ELR (cell line): ENCODE measurements around the gene SPRR1A.

Source experiments
- DNase-seq: peaks from one replicate; pipeline ENCODE4 v3.0.0-alpha.2; 2015; ENCODE audit warnings: low read depth

Gene SPRR1A

DNA sequence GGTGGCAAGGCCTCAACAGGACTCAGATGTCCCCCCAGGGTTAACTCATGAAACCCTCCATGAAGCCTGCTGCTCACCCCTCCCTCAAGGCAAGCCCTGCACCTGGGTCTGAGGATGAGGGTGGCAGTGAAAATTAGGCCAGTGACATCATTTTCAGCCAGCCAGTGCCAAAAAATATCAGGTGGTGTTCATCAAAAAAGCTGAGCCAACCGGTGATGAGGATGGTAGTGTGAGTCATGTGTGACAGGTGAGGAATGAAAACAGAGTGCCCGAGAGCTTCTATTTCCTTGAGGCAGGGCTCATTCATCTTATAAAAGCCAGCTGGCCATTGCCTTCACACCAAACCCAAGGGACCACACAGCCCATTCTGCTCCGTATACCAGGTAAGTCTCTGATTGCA, at the start of gene SPRR1A:
SPRR1A (plus strand) TSS at position 339 of the 400 bp plus-strand sequence. CDS start 1,150 bp downstream, outside the sequence.
- no peak for DNase-seq

DNA sequence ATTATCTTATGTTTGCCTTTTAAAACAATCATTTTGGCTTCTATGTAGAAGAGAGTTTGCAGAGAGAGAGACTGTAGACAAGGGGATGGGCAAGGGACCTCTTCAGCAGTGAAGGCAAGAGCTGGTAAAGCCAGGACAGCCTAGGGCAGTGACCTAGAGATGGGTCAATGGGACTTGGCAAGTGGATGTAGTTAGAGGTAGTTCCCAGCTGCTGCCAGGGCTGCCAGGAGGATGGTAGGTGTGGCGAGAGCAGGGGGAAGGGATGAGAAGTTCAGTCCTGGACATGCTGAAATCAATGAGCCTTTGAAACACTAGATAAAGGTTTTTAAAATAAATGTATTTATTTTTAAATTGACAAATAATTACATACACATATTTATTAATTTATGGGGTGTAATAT, 43.3 kb upstream of the SPRR1A start:
- DNase-seq: no peak

DNA sequence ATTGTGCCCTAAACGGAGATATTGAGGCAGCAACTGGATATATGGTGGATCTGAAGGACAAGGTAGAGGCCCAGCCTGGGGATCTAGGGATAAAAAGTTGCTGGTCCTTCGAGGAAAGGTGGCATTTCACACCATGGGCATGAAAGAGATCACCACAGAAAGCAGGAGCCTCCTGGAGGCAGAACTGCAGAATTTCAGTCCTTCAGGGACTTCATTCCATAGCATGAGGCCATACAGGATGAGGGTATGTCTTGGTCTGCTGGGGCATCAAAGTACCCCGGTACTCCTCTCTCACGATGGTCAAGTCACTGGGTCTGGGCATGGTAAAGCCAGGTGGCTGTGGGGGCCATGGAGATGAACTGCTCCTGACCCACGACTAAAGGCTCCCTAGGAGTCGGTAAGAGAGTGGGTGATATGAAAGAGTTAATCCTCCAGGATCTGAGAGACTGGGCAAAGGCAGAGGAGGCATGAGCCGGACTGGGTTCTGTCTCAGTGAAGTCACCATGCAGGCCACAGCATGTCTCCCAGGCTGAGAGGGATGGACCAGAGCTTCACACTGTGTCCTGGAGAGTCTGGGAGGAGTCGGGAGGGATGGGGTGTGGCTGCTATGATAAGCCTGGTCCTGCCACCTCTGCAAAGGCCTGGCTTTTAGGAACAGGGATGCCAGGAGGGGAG, 42.7 kb upstream of the SPRR1A start:
- no peak for DNase-seq

- no peak for DNase-seq
Measured at GRCh38 chr1:152942161-152942560, 41.7 kb upstream of the SPRR1A start.

DNA sequence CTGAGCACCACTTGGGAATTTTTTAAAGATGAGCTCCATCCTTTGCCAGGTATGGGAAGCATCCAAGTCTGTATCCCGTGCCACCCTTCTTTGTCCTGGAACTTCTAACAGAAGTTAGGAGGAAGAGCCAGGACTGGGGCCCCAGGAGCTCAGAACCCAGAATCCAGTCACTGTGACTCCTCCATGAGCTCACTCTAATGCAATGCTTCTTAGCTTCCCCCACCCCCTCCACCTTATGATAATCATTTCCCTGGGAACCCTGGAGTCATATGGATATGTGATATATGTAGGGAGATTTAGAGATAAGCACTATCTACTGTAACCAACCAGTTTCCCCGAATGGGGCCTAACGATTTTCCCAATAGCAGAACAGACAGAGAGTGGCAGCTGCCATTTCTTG, 37.6 kb upstream of the SPRR1A start:
- DNase-seq: peak; percentile 41

DNA sequence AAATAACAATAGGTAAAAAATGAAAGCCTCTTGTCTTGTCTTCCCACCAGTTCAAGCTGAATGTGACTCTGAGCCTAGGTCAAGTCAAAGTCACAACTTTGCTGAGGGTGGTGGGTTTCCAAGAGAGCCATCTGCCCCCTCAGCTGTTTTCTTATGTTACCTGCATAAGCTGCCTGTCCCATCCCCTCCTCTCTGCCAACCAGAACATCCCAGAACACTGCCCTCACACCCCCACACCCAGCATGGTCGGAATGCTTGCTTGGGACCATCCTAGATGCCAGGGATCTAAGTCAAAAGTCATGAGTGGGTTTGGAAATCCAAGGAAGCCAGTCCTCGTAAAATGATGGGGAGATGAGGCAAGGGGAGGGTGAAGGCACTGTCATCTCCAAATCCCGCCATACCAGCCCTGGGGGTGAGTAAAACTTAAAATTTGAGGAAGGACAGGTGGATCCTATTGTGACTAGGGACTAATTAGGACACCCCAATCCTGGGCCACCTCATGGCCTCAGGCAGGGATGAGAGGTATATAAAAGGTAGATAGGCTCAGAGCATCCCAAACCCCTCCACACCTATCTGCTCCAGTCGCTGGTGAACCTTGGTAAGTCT, 37.1 kb upstream of the SPRR1A start, which contains the start of gene SPRR5:
SPRR5 (plus strand) TSS at position 556 of the 606 bp plus-strand sequence. CDS start 1,349 bp downstream, outside the sequence.
- no peak for DNase-seq

DNA sequence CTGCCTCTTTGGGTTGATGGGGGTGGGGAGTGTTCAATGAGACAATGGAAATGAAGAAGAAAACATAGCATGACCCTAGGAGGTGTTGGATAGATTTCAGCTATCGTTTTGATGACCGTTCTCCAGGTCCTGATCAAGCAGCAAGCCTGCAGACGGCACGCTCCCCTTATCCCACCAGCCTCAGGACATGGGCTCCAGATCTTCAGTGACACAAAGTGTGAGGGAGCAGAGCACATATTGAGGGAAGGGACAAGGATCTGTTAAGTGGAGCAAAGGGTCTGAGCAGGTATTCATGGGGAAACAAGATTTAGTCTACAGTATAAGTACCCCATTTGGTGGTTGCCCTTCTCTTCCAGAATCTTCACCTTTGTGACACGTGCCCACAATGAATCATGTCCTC, 32.2 kb upstream of the SPRR1A start:
- no peak for DNase-seq

GRCh38 chr1:152953761-152954160, 30.1 kb upstream of the SPRR1A start:
- DNase-seq: no peak

DNA sequence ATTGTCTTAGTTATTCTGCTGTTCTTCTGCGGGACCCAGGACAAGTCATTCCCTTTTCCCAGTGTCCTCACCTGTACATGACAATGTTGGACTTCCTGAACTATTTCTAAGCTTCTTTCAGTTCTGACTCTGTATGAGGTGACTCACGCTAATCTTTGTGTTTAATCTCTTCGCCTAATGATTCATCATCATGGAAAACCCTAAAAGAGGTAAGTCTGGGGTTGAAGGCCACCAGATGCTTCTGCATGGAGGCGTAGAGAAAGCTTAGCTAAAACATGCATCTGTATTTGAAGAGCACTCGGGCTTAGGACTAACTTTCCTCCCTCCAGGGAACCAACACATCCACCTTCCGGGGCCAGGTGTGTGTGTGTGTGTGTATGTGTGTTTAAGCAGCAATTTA, 29.4 kb upstream of the SPRR1A start:
- peak; percentile 76 for DNase-seq

DNA sequence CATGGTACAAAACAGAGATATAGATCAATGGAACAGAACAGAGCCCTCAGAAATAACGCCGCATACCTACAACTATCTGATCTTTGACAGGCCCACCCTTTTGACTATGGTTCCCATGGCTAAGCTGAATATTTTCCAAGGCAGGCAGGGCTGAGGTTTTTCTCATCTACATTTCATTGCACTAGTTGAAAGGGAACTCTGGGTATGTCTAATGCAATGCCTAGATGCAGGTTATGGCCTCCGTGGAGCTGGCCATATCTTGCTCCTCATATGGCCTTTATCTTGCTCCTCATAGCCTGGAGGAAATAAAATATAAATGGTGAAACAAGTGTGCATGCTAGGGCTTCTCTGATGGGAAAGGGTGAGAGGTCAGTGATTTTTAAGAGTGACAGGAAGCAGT, 26.3 kb upstream of the SPRR1A start:
- DNase-seq: no peak

- no peak for DNase-seq
Measured at GRCh38 chr1:152959273-152959672, 24.6 kb upstream of the SPRR1A start.

- DNase-seq: no peak
Measured at GRCh38 chr1:152959801-152960451, 24.0 kb upstream of the SPRR1A start.

- no peak for DNase-seq
Measured at GRCh38 chr1:152960452-152961044, 23.3 kb upstream of the SPRR1A start.

GRCh38 chr1:152961226-152961891, 22.5 kb upstream of the SPRR1A start:
- DNase-seq: no peak

GRCh38 chr1:152962876-152963415, 20.9 kb upstream of the SPRR1A start:
- DNase-seq: no peak

GRCh38 chr1:152964536-152964935, 19.3 kb upstream of the SPRR1A start:
- no peak for DNase-seq

DNA sequence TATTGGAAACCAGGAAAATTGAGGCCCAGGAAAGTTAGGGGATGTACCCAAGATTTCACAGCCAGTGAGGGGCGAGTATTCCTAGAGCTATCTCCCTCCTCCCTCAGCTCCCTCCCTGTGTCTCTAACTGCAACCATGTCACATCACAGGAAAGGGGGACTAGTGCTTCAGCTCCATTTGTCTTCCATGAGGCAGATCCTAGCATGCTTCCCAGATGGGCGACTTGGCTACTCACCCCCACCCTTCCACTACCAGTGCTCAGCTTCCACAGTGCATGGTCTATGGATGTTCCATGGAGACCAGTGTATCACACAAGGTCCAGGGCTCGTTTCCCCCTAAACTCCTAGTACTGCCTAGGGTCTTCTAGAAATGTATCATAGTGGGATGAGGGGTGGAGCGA, 18.0 kb upstream of the SPRR1A start:
- DNase-seq: no peak

DNA sequence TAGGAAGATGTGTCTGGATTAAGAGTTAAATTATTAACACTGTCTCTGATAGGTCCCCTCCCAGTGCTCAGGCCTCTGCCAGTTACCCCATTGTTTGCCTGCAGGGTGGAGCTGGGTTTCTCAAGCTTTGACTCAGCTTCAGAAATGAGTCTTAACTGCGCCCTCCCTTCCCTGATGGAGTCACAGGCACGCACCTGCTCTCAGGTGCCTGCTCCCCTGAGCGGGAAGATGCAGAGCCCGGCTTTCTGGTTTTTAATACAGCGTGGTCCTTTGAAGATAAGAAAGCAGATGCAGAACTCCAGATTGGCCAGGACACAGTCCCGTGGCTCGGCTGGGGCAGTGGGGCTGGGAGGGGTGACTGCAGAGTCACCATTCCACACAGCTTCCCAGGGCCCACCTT, 16.7 kb upstream of the SPRR1A start:
- no peak for DNase-seq

GRCh38 chr1:152968248-152968647, 15.6 kb upstream of the SPRR1A start:
- DNase-seq: no peak

DNA sequence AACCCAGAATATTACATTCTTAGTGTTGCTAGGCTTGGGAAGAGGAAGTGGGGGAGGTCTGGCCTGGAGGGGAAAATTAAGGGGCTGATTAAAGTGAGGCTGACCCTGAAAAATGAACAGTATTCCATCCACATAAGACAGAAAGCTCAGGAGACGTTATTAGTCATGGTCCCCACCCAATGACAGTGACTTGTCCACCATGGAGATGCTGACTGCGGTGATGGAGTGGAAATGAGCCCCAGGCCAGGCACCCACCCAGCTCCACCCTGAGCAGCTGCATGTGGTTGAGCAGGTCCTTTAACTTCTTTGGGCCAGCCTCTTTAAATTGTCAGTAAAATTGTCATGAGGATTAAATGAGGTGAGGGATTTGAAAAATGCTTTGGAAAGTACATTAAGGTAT, 14.8 kb upstream of the SPRR1A start:
- no peak for DNase-seq

- DNase-seq: no peak
Measured at GRCh38 chr1:152970495-152970894, 13.4 kb upstream of the SPRR1A start, which contains the start of gene SPRR4. Gene SPRR4, plus strand, starts transcription at chr1:152970648. Its CDS starts 1,243 bp downstream, at chr1:152971891.
